Endodermal cell (in vitro differentiated cells): ENCODE data around the gene ARAP2. TPM values are rescaled to one million over a fixed set of nuclear protein-coding genes. Genes with fewer than 3 reads are reported as not detected.

Experiments used
- DNase-seq: peaks from one replicate; pipeline ENCODE4 v3.0.0-alpha.2; 2017
- H3K27ac ChIP-seq: 2 replicates; pipeline ENCODE4 v1.5.1; 2013; ENCODE audit warnings: mild to moderate bottlenecking, low read depth, low read length, moderate library complexity
- H3K27me3 ChIP-seq: 2 replicates; pipeline ENCODE4 v1.6.1; 2013; ENCODE audit warnings: mild to moderate bottlenecking, low read length, moderate library complexity; ENCODE audit not compliant: insufficient read depth, control insufficient read depth, poor library complexity, severe bottlenecking
- H3K36me3 ChIP-seq: 2 replicates; pipeline ENCODE4 v1.7.0; 2013; ENCODE audit warnings: mild to moderate bottlenecking, low read length, moderate library complexity; ENCODE audit not compliant: control insufficient read depth, insufficient read depth
- H3K4me1 ChIP-seq: one replicate; pipeline ENCODE4 v1.7.0; 2013; ENCODE audit warnings: low read length; ENCODE audit not compliant: control insufficient read depth, insufficient read depth
- H3K4me3 ChIP-seq: 2 replicates; pipeline ENCODE4 v1.5.1; 2013; ENCODE audit warnings: mild to moderate bottlenecking, low read length, moderate library complexity
- H3K9ac ChIP-seq: 2 replicates; pipeline ENCODE4 v1.6.1; 2013; ENCODE audit warnings: mild to moderate bottlenecking, low read length, moderate library complexity; ENCODE audit not compliant: poor library complexity, severe bottlenecking; ENCODE audit errors: extremely low read depth
- H3K9me3 ChIP-seq: 2 replicates; pipeline ENCODE4 v1.6.1; 2013; ENCODE audit warnings: mild to moderate bottlenecking, low read length, moderate library complexity; ENCODE audit not compliant: control insufficient read depth
- H3K27ac Mint-ChIP-seq: 2 replicates; pipeline ENCODE4 v1.8.0; 2020; ENCODE audit warnings: mixed read lengths
- H3K27me3 Mint-ChIP-seq: 2 replicates; pipeline ENCODE4 v1.8.0; 2021; ENCODE audit warnings: mild to moderate bottlenecking, mixed read lengths; ENCODE audit not compliant: insufficient read depth
- H3K36me3 Mint-ChIP-seq: 2 replicates; pipeline ENCODE4 v1.8.0; 2020; ENCODE audit warnings: low read depth, mixed read lengths
- H3K4me1 Mint-ChIP-seq: 2 replicates; pipeline ENCODE4 v1.8.0; 2020; ENCODE audit warnings: mixed read lengths
- H3K4me3 Mint-ChIP-seq: 2 replicates; pipeline ENCODE4 v1.8.0; 2020; ENCODE audit warnings: mild to moderate bottlenecking, moderate library complexity, mixed read lengths
- H3K9me3 Mint-ChIP-seq: 2 replicates; pipeline ENCODE4 v1.8.0; 2020; ENCODE audit warnings: mild to moderate bottlenecking, mixed read lengths
- CTCF ChIP-seq: fragments of 200-600 bp; sonication (generic); conservative IDR thresholded peaks from 2 replicates; pipeline ENCODE4 v1.5.0; 2021; ENCODE audit warnings: antibody characterized with exemption, mild to moderate bottlenecking
- WGBS, 2 experiments: methylation state at CpG; one replicate each; pipeline versions ENCODE4 v1.1.5 to v1.1.7; 2013; ENCODE audit warnings: missing lambda C conversion rate in 2 of 2, mixed read lengths in 1 of 2; ENCODE audit not compliant: insufficient coverage in 1 of 2, insufficient read length in 1 of 2; 5-methylcytosine and 5-hydroxymethylcytosine counted together
- total RNA-seq, 2 donors: library from RNA; stranded (reverse); fragmentation: NEBNext Ultra II Directional in 1 of 2; extraction: Animal tissue kit (Norgen Biotek cat#: 25700) in 1 of 2; gene quantifications; 2 replicates in 1 of 2; 3 replicates in 1 of 2; pipeline ENCODE4 v1.2.1, GENCODE V29; 2021

The ARAP2 gene
- total RNA-seq, 2 donors from 2014 or later = 2.2 to 5.5 TPM

- no peak for DNase-seq
Measured at GRCh38 chr4:36177946-36178345, 66.4 kb downstream of the ARAP2 start.

GRCh38 chr4:36174570-36174969 lies 69.7 kb downstream of the ARAP2 start:
- Mint-ChIP-seq H3K27ac (no peak overlapping the region), H3K4me1 (no peaks in the 10 kb centered on the region), H3K36me3 (no peaks in the 10 kb centered on the region), H3K9me3 (no peaks in the 10 kb centered on the region), H3K27me3 (no peaks in the 10 kb centered on the region), H3K4me3 (no peak overlapping the region)
- no peak for TF ChIP-seq CTCF
- Histone ChIP-seq H3K36me3 (no peaks in the 10 kb centered on the region), H3K9ac (no peak overlapping the region), H3K4me1 (no peaks in the 10 kb centered on the region), H3K9me3 (no peaks in the 10 kb centered on the region), H3K4me3 (no peak overlapping the region), H3K27ac (no peak overlapping the region), H3K27me3 (no peaks in the 10 kb centered on the region)
- DNase-seq = no peak

More at GRCh38 chr4:36177946-36178345, 66.4 kb downstream of the ARAP2 start:
- Histone ChIP-seq H3K9ac (no peak overlapping the region), H3K4me3 (no peak overlapping the region), H3K36me3 (no peaks in the 10 kb centered on the region), H3K27ac (no peak overlapping the region), H3K9me3 (no peaks in the 10 kb centered on the region), H3K27me3 (no peaks in the 10 kb centered on the region), H3K4me1 (no peaks in the 10 kb centered on the region)
- 85% methylated on average over 1 of the region's 1 CpG; no CpG with 5 or more reads in 1 of the 2 experiments for WGBS, 2 experiments
- Mint-ChIP-seq H3K36me3 (no peaks in the 10 kb centered on the region), H3K4me3 (no peak overlapping the region), H3K27ac (no peak overlapping the region), H3K27me3 (no peaks in the 10 kb centered on the region), H3K9me3 (no peaks in the 10 kb centered on the region), H3K4me1 (no peaks in the 10 kb centered on the region)
- no peak for TF ChIP-seq CTCF

GRCh38 chr4:36173905-36174304 lies 70.4 kb downstream of the ARAP2 start:
- no peaks in the 10 kb centered on the region for H3K4me1 Mint-ChIP-seq
- H3K9me3 ChIP-seq = no peaks in the 10 kb centered on the region
- no peak overlapping the region for H3K9ac ChIP-seq
- H3K36me3 Mint-ChIP-seq = no peaks in the 10 kb centered on the region
- H3K4me1 ChIP-seq = no peaks in the 10 kb centered on the region
- no peak for DNase-seq
- H3K4me3 Mint-ChIP-seq = no peak overlapping the region
- no peaks in the 10 kb centered on the region for H3K27me3 Mint-ChIP-seq
- H3K9me3 Mint-ChIP-seq = no peaks in the 10 kb centered on the region
- TF ChIP-seq CTCF = no peak
- no peaks in the 10 kb centered on the region for H3K36me3 ChIP-seq
- H3K27ac ChIP-seq = no peak overlapping the region
- no peaks in the 10 kb centered on the region for H3K27me3 ChIP-seq
- H3K4me3 ChIP-seq = no peak overlapping the region
- H3K27ac Mint-ChIP-seq = no peak overlapping the region
